ENCODE measurements around the gene SLC46A1.

The SLC46A1 gene

GRCh38 chr17:28381141-28381825, 24.7 kb downstream of the SLC46A1 start:
- no peaks in the 10 kb centered on the region for H3K4me1 ChIP-seq (ENCODE audit: control insufficient read depth, insufficient read depth, low read length, unreplicated experiment)
- no peak overlapping the region for H3K27ac ChIP-seq (ENCODE audit: low read depth, low read length)
- no peak overlapping the region for H3K4me3 ChIP-seq (ENCODE audit: low read depth, low read length)
- H3K79me2 ChIP-seq (ENCODE audit: control insufficient read depth, insufficient read depth, low read length, unreplicated experiment), result no peaks in the 10 kb centered on the region
- H3K27me3 ChIP-seq (ENCODE audit: insufficient read depth, low read length), result no peaks in the 10 kb centered on the region
- no peaks in the 10 kb centered on the region for H3K36me3 ChIP-seq (ENCODE audit: insufficient read depth, low read length)
- no peak overlapping the region for H2AFZ ChIP-seq (ENCODE audit: low read length, unreplicated experiment)

- Histone ChIP-seq H3K79me2 (ENCODE audit: control insufficient read depth, insufficient read depth, low read length, unreplicated experiment) (no peaks in the 10 kb centered on the region), H3K27me3 (ENCODE audit: insufficient read depth, low read length) (no peaks in the 10 kb centered on the region), H3K4me3 (ENCODE audit: low read depth, low read length) (no peak overlapping the region), H3K27ac (ENCODE audit: low read depth, low read length) (no peak overlapping the region), H3K4me1 (ENCODE audit: control insufficient read depth, insufficient read depth, low read length, unreplicated experiment) (no peaks in the 10 kb centered on the region), H3K36me3 (ENCODE audit: insufficient read depth, low read length) (no peaks in the 10 kb centered on the region), H2AFZ (ENCODE audit: low read length, unreplicated experiment) (no peak overlapping the region)
These were observed 25.9 kb downstream of the SLC46A1 start for GRCh38 chr17:28379814-28380801.

- H2AFZ ChIP-seq (ENCODE audit: low read length, unreplicated experiment), result no peak overlapping the region
- no peaks in the 10 kb centered on the region for H3K27me3 ChIP-seq (ENCODE audit: insufficient read depth, low read length)
- H3K36me3 ChIP-seq (ENCODE audit: insufficient read depth, low read length), result no peaks in the 10 kb centered on the region
- H3K4me1 ChIP-seq (ENCODE audit: control insufficient read depth, insufficient read depth, low read length, unreplicated experiment), result peaks cover 26% of the 10 kb centered on the region
- no peaks in the 10 kb centered on the region for H3K79me2 ChIP-seq (ENCODE audit: control insufficient read depth, insufficient read depth, low read length, unreplicated experiment)
- H3K4me3 ChIP-seq (ENCODE audit: low read depth, low read length), result peak overlapping the region; percentile 88
- H3K27ac ChIP-seq (ENCODE audit: low read depth, low read length), result no peak overlapping the region
These were observed 33.1 kb downstream of the SLC46A1 start for GRCh38 chr17:28372945-28373274.

- H2AFZ ChIP-seq (ENCODE audit: low read length, unreplicated experiment), result peak overlapping the region; percentile 83
- peaks cover 26% of the 10 kb centered on the region for H3K4me1 ChIP-seq (ENCODE audit: control insufficient read depth, insufficient read depth, low read length, unreplicated experiment)
- no peaks in the 10 kb centered on the region for H3K79me2 ChIP-seq (ENCODE audit: control insufficient read depth, insufficient read depth, low read length, unreplicated experiment)
- peak overlapping the region; percentile 27; the same call in 1 of the 2 replicates for H3K27ac ChIP-seq (ENCODE audit: low read depth, low read length)
- H3K36me3 ChIP-seq (ENCODE audit: insufficient read depth, low read length), result no peaks in the 10 kb centered on the region
- no peaks in the 10 kb centered on the region for H3K27me3 ChIP-seq (ENCODE audit: insufficient read depth, low read length)
- peak overlapping the region; percentile 88 for H3K4me3 ChIP-seq (ENCODE audit: low read depth, low read length)
These were observed 33.6 kb downstream of the SLC46A1 start for GRCh38 chr17:28372203-28372944.

GRCh38 chr17:28371245-28372202, 34.5 kb downstream of the SLC46A1 start, which contains the start of gene SARM1:
Gene SARM1 (plus strand): TSS chr17:28371694. CDS start chr17:28372033, 339 bp downstream.
- Histone ChIP-seq H3K4me1 (ENCODE audit: control insufficient read depth, insufficient read depth, low read length, unreplicated experiment) (peaks cover 26% of the 10 kb centered on the region), H3K36me3 (ENCODE audit: insufficient read depth, low read length) (no peaks in the 10 kb centered on the region), H3K27ac (ENCODE audit: low read depth, low read length) (peak within 1 kb of the TSS; percentile 58), H3K79me2 (ENCODE audit: control insufficient read depth, insufficient read depth, low read length, unreplicated experiment) (no peaks in the 10 kb centered on the region), H3K4me3 (ENCODE audit: low read depth, low read length) (peak within 1 kb of the TSS; percentile 88), H3K27me3 (ENCODE audit: insufficient read depth, low read length) (no peaks in the 10 kb centered on the region), H2AFZ (ENCODE audit: low read length, unreplicated experiment) (peak within 1 kb of the TSS; percentile 83)

GRCh38 chr17:28370744-28371103, 35.3 kb downstream of the SLC46A1 start:
- no peaks in the 10 kb centered on the region for H3K27me3 ChIP-seq (ENCODE audit: insufficient read depth, low read length)
- H3K4me1 ChIP-seq (ENCODE audit: control insufficient read depth, insufficient read depth, low read length, unreplicated experiment), result peaks cover 26% of the 10 kb centered on the region
- no peaks in the 10 kb centered on the region for H3K36me3 ChIP-seq (ENCODE audit: insufficient read depth, low read length)
- peak overlapping the region; percentile 88 for H3K4me3 ChIP-seq (ENCODE audit: low read depth, low read length)
- H3K27ac ChIP-seq (ENCODE audit: low read depth, low read length), result peak overlapping the region; percentile 58
- no peak overlapping the region for H2AFZ ChIP-seq (ENCODE audit: low read length, unreplicated experiment)
- no peaks in the 10 kb centered on the region for H3K79me2 ChIP-seq (ENCODE audit: control insufficient read depth, insufficient read depth, low read length, unreplicated experiment)

GRCh38 chr17:28370035-28370743, 35.8 kb downstream of the SLC46A1 start, which contains the start of gene VTN:
Gene VTN (minus strand): TSS chr17:28370307. CDS start chr17:28370203, 104 bp downstream.
- Histone ChIP-seq H3K4me1 (ENCODE audit: control insufficient read depth, insufficient read depth, low read length, unreplicated experiment) (peaks cover 26% of the 10 kb centered on the region), H2AFZ (ENCODE audit: low read length, unreplicated experiment) (no peak within 1 kb of the TSS), H3K27me3 (ENCODE audit: insufficient read depth, low read length) (no peaks in the 10 kb centered on the region), H3K36me3 (ENCODE audit: insufficient read depth, low read length) (no peaks in the 10 kb centered on the region), H3K27ac (ENCODE audit: low read depth, low read length) (peak within 1 kb of the TSS; percentile 58), H3K79me2 (ENCODE audit: control insufficient read depth, insufficient read depth, low read length, unreplicated experiment) (no peaks in the 10 kb centered on the region), H3K4me3 (ENCODE audit: low read depth, low read length) (peak within 1 kb of the TSS; percentile 88)

GRCh38 chr17:28369684-28370034, 36.4 kb downstream of the SLC46A1 start:
- Histone ChIP-seq H3K27ac (ENCODE audit: low read depth, low read length) (no peak overlapping the region), H3K4me3 (ENCODE audit: low read depth, low read length) (no peak overlapping the region), H3K79me2 (ENCODE audit: control insufficient read depth, insufficient read depth, low read length, unreplicated experiment) (no peaks in the 10 kb centered on the region), H3K4me1 (ENCODE audit: control insufficient read depth, insufficient read depth, low read length, unreplicated experiment) (peaks cover 26% of the 10 kb centered on the region), H2AFZ (ENCODE audit: low read length, unreplicated experiment) (no peak overlapping the region), H3K36me3 (ENCODE audit: insufficient read depth, low read length) (no peaks in the 10 kb centered on the region), H3K27me3 (ENCODE audit: insufficient read depth, low read length) (no peaks in the 10 kb centered on the region)

GRCh38 chr17:28368915-28369683, 36.9 kb downstream of the SLC46A1 start:
- Histone ChIP-seq H3K4me1 (ENCODE audit: control insufficient read depth, insufficient read depth, low read length, unreplicated experiment) (peaks cover 26% of the 10 kb centered on the region), H3K27me3 (ENCODE audit: insufficient read depth, low read length) (no peaks in the 10 kb centered on the region), H3K4me3 (ENCODE audit: low read depth, low read length) (no peak overlapping the region), H3K79me2 (ENCODE audit: control insufficient read depth, insufficient read depth, low read length, unreplicated experiment) (no peaks in the 10 kb centered on the region), H2AFZ (ENCODE audit: low read length, unreplicated experiment) (no peak overlapping the region), H3K36me3 (ENCODE audit: insufficient read depth, low read length) (no peaks in the 10 kb centered on the region), H3K27ac (ENCODE audit: low read depth, low read length) (no peak overlapping the region)
